Measurements from ENCODE around the gene DLG3.

Gene DLG3

DNA sequence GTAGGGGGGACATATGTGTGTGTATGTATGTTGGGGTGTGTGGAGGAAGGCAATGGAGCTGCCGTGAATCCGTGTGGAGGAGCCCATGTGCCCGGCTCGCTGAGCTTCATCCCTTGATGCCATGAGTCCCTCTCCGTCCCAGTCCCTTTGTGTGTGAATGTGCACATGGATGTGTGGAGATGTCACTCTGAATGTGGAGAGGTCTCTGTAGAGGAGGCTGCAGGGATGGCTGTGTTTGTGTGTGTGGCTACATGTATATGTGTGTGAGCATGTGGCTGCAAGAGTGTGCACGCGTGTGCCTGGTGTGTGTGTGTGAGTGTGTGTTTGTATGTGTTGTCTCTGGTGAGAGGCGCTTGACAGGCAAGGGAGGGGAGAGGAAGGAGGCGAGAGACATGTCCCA, 1.3 kb downstream of the DLG3 start:
- no peak for DNase-seq (ENCODE audit: extremely low spot score)
- ChIA-PET POLR2A (no interaction called here), CTCF (interaction anchor here (1.2 kb wide), 1 partner anchor 108 kb away, joined by 3 read pairs; no protein-coding TSS in a partner anchor)
- no peak for TF ChIP-seq TARDBP (IDR thresholded peaks at IDR 0.05)

- POLR2A ChIA-PET: no interaction called here
These were observed 2.0 kb downstream of the DLG3 start for GRCh38 chrX:70446380-70447350.

GRCh38 chrX:70449457-70449966, 4.9 kb downstream of the DLG3 start:
- CTCF ChIA-PET: no interaction called here
- no peak for TF ChIP-seq TARDBP (IDR thresholded peaks at IDR 0.05)
- no peak for TF ChIP-seq LEF1 (IDR thresholded peaks at IDR 0.05; ENCODE audit: borderline replicate concordance)
- TF ChIP-seq SP1 (IDR thresholded peaks at IDR 0.05): no peak
- no peak for TF ChIP-seq L3MBTL2 (conservative IDR thresholded peaks at IDR 0.05)
- no peak for TF ChIP-seq BHLHE40 (IDR thresholded peaks at IDR 0.05; ENCODE audit: borderline replicate concordance)
- TF ChIP-seq SUZ12 (IDR thresholded peaks at IDR 0.05): no peak
- TF ChIP-seq ARNT (IDR thresholded peaks at IDR 0.05): no peak
- no peak for TF ChIP-seq NFRKB (IDR thresholded peaks at IDR 0.05)
- no peak for TF ChIP-seq ZNF384 (IDR thresholded peaks at IDR 0.05)
- TF ChIP-seq, protein P1, sequence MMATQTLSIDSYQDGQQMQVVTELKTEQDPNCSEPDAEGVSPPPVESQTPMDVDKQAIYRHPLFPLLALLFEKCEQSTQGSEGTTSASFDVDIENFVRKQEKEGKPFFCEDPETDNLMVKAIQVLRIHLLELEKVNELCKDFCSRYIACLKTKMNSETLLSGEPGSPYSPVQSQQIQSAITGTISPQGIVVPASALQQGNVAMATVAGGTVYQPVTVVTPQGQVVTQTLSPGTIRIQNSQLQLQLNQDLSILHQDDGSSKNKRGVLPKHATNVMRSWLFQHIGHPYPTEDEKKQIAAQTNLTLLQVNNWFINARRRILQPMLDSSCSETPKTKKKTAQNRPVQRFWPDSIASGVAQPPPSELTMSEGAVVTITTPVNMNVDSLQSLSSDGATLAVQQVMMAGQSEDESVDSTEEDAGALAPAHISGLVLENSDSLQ (IDR thresholded peaks at IDR 0.05): no peak
- no peak for TF ChIP-seq FOXK2 (IDR thresholded peaks at IDR 0.05)
- no peak for TF ChIP-seq ELF4 (IDR thresholded peaks at IDR 0.05)
- TF ChIP-seq FOXM1 (IDR thresholded peaks at IDR 0.05; ENCODE audit: borderline replicate concordance): no peak
- no peak for TF ChIP-seq HDGF (IDR thresholded peaks at IDR 0.05; ENCODE audit: borderline replicate concordance)
- TF ChIP-seq FOXA1 (IDR thresholded peaks at IDR 0.05): no peak
- TF ChIP-seq CTBP1 (IDR thresholded peaks at IDR 0.05; ENCODE audit: borderline replicate concordance): no peak
- POLR2A ChIA-PET: no interaction called here
- DNase-seq (ENCODE audit: extremely low spot score): no peak

More at GRCh38 chrX:70446380-70447350, 2.0 kb downstream of the DLG3 start:
- DNase-seq (ENCODE audit: extremely low spot score): peak; percentile 3
- TF ChIP-seq L3MBTL2 (conservative IDR thresholded peaks at IDR 0.05) (no peak), ELF4 (IDR thresholded peaks at IDR 0.05) (no peak), HDGF (IDR thresholded peaks at IDR 0.05; ENCODE audit: borderline replicate concordance) (no peak), LEF1 (IDR thresholded peaks at IDR 0.05; ENCODE audit: borderline replicate concordance) (no peak), BHLHE40 (IDR thresholded peaks at IDR 0.05; ENCODE audit: borderline replicate concordance) (no peak), FOXK2 (IDR thresholded peaks at IDR 0.05) (no peak), ZNF384 (IDR thresholded peaks at IDR 0.05) (no peak), ARNT (IDR thresholded peaks at IDR 0.05) (no peak), CTBP1 (IDR thresholded peaks at IDR 0.05; ENCODE audit: borderline replicate concordance) (no peak), SP1 (IDR thresholded peaks at IDR 0.05) (no peak), FOXA1 (IDR thresholded peaks at IDR 0.05) (no peak), SUZ12 (IDR thresholded peaks at IDR 0.05) (no peak), NFRKB (IDR thresholded peaks at IDR 0.05) (no peak), FOXM1 (IDR thresholded peaks at IDR 0.05; ENCODE audit: borderline replicate concordance) (no peak), TARDBP (IDR thresholded peaks at IDR 0.05) (no peak)
- TF ChIP-seq, protein P1 (IDR thresholded peaks at IDR 0.05): no peak
- CTCF ChIA-PET: no interaction called here

DNA sequence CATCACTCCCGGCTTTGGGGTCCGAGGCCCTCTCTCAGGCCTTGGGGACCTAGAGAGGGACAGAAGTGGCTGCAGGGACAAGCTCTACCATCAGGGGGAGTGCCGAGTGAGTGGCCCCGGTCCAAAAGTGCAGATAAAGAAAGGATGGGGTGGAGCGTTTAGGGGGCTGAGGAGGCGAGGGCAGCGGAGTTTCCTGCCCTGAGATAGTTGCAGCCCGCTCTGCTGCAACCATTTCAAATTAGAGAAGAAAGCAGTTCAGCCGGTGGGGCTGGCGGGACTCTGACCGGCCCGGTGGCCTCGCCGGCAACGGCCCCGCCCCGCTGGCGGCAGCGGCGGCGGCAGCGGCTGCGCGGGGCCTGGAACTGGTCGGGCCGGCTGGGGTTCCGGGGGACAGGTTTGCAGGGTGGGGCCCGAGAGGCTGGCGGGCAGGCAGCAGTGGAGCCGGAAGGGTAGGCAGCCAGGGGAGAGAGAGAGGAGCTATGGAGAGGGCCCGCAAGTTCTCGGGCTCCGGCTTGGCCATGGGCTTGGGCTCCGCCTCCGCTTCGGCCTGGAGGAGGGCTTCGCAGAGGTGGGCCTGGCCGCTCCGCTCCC, 7.6 kb downstream of the DLG3 start:
- ChIA-PET CTCF (interaction anchor here (0.7 to 2.0 kb wide), 7 partner anchors 9 to 319 kb away, joined by 3 to 8 read pairs (median 3); partner anchors contain the start of genes GDPD2 and IGBP1), POLR2A (interaction anchor here (1.0 to 2.0 kb wide), 4 partner anchors 9 to 30 kb away, joined by 3 to 8 read pairs (median 4); no protein-coding TSS in a partner anchor)
- DNase-seq (ENCODE audit: extremely low spot score): peak; percentile 65
- TF ChIP-seq NFRKB (IDR thresholded peaks at IDR 0.05) (no peak), LEF1 (IDR thresholded peaks at IDR 0.05; ENCODE audit: borderline replicate concordance) (no peak), ZNF384 (IDR thresholded peaks at IDR 0.05) (no peak), TARDBP (IDR thresholded peaks at IDR 0.05) (no peak), CTBP1 (IDR thresholded peaks at IDR 0.05; ENCODE audit: borderline replicate concordance) (no peak), ELF4 (IDR thresholded peaks at IDR 0.05) (no peak), HDGF (IDR thresholded peaks at IDR 0.05; ENCODE audit: borderline replicate concordance) (no peak), FOXA1 (IDR thresholded peaks at IDR 0.05) (no peak), SUZ12 (IDR thresholded peaks at IDR 0.05) (no peak), SP1 (IDR thresholded peaks at IDR 0.05) (no peak)
- TF ChIP-seq, protein P1 (IDR thresholded peaks at IDR 0.05): no peak

- POLR2A ChIA-PET: interaction anchor here (2.0 kb wide), 1 partner anchor 19 kb away, joined by 8 read pairs; no protein-coding TSS in a partner anchor
- DNase-seq (ENCODE audit: extremely low spot score): no peak
- CTCF ChIA-PET: interaction anchor here (0.7 to 2.0 kb wide), 5 partner anchors 9 to 320 kb away, joined by 3 to 8 read pairs (median 3); partner anchors contain the start of gene IGBP1
- no peak for TF ChIP-seq CTBP1 (IDR thresholded peaks at IDR 0.05; ENCODE audit: borderline replicate concordance)
- TF ChIP-seq TARDBP (IDR thresholded peaks at IDR 0.05): no peak
- no peak for TF ChIP-seq ELF4 (IDR thresholded peaks at IDR 0.05)
- TF ChIP-seq L3MBTL2 (conservative IDR thresholded peaks at IDR 0.05): no peak
- TF ChIP-seq ARNT (IDR thresholded peaks at IDR 0.05): no peak
- no peak for TF ChIP-seq BHLHE40 (IDR thresholded peaks at IDR 0.05; ENCODE audit: borderline replicate concordance)
- no peak for TF ChIP-seq FOXM1 (IDR thresholded peaks at IDR 0.05; ENCODE audit: borderline replicate concordance)
These were observed 8.5 kb downstream of the DLG3 start for GRCh38 chrX:70453024-70453618.
